WTC11 (cell line): ENCODE results near the gene SKAP1.

ENCODE experiments used
- AFF4 ChIP-seq: sonication (generic); formaldehyde crosslinking; IDR thresholded peaks from 2 replicates; pipeline ENCODE4 v1.8.1; 2023; ENCODE audit warnings: mild to moderate bottlenecking, missing genetic modification reagents, borderline replicate concordance
- ATF2 ChIP-seq: sonication (generic); formaldehyde crosslinking; IDR thresholded peaks from 2 replicates; pipeline ENCODE4 v1.8.1; 2022; ENCODE audit warnings: low read depth, missing genetic modification reagents, borderline replicate concordance
- CREB1 ChIP-seq: sonication (generic); formaldehyde crosslinking; IDR thresholded peaks from 2 replicates; pipeline ENCODE4 v1.8.0; 2023; ENCODE audit warnings: mild to moderate bottlenecking, missing genetic modification reagents
- CTCF ChIP-seq: fragments of 200-600 bp; IDR thresholded peaks from 2 replicates; pipeline ENCODE4 v1.8.0; 2022; ENCODE audit warnings: antibody characterized with exemption
- FOXP4 ChIP-seq: sonication (generic); formaldehyde crosslinking; IDR thresholded peaks from 2 replicates; pipeline ENCODE4 v1.8.0; 2022; ENCODE audit warnings: mild to moderate bottlenecking, missing genetic modification reagents
- GTF2I ChIP-seq: fragments of 250-450 bp; sonication (Bioruptor Pico); conservative IDR thresholded peaks from 2 replicates; pipeline ENCODE4 v1.4.0; 2021; ENCODE audit warnings: mild to moderate bottlenecking
- SP1 ChIP-seq: sonication (generic); formaldehyde crosslinking; conservative IDR thresholded peaks from 2 replicates; pipeline ENCODE4 v1.8.1; 2022; ENCODE audit warnings: missing genetic modification reagents
- USF1 ChIP-seq: sonication (generic); formaldehyde crosslinking; IDR thresholded peaks from 2 replicates; pipeline ENCODE4 v1.8.0; 2022; ENCODE audit warnings: mild to moderate bottlenecking, missing genetic modification reagents
- ZBTB21 ChIP-seq: sonication (generic); formaldehyde crosslinking; IDR thresholded peaks from 2 replicates; pipeline ENCODE4 v1.8.1; 2023; ENCODE audit warnings: mild to moderate bottlenecking, missing genetic modification reagents, borderline replicate concordance

- TF ChIP-seq FOXP4 (CRISPR knock-in tag) (no peak), AFF4 (no peak), USF1 (CRISPR knock-in tag) (no peak), CREB1 (CRISPR knock-in tag) (no peak), SP1 (CRISPR knock-in tag) (no peak), CTCF (no peak), GTF2I (no peak), ZBTB21 (CRISPR knock-in tag) (no peak), ATF2 (no peak)
Observed at GRCh38 chr17:48426761-48427500, 3.1 kb downstream of the SKAP1 start.
